Gastroesophageal sphincter (tissue), 4 donors: ENCODE results near the gene RTN1. TPM values are rescaled to one million over a fixed set of nuclear protein-coding genes. Genes with fewer than 3 reads are reported as not detected.

ENCODE experiments used
- ATAC-seq: fragments of 150-250 bp; one replicate; pipeline ENCODE4 v1.9.1; 2016; ENCODE audit warnings: mild to moderate bottlenecking, moderate library complexity
- H3K27ac ChIP-seq, 4 donors: fragments of 200-600 bp; sonication (generic) in 3 of 4; 1 replicate in 3 of 4; 2 replicates in 1 of 4; pipeline ENCODE4 v1.5.1; 2016 to 2019
- H3K27me3 ChIP-seq: fragments of 200-600 bp; sonication (generic); one replicate; pipeline ENCODE4 v1.5.1; 2019
- H3K36me3 ChIP-seq, 2 donors: fragments of 200-600 bp; sonication (generic); one replicate each; pipeline ENCODE4 v1.5.1; 2019; ENCODE audit warnings: control low read depth in 1 of 2
- H3K4me1 ChIP-seq, 3 donors: fragments of 200-600 bp; sonication (generic); 1 replicate in 2 of 3; 2 replicates in 1 of 3; pipeline ENCODE4 v1.5.1; 2016 to 2019; ENCODE audit warnings: control low read depth in 2 of 3
- H3K4me3 ChIP-seq, 2 donors: fragments of 200-600 bp; sonication (generic); one replicate each; pipeline ENCODE4 v1.5.1; 2019; ENCODE audit warnings: mild to moderate bottlenecking in 1 of 2, moderate library complexity in 1 of 2
- H3K9me3 ChIP-seq, 3 donors: fragments of 200-600 bp; sonication (generic); one replicate each; pipeline ENCODE4 v1.5.1; 2017 to 2019; ENCODE audit warnings: control low read depth in 2 of 3
- EP300 ChIP-seq: sonication (generic); formaldehyde crosslinking; IDR thresholded peaks from one replicate; pipeline ENCODE4 v1.6.1; 2017; ENCODE audit warnings: antibody characterized with exemption, mild to moderate bottlenecking
- POLR2A ChIP-seq, 2 donors: fragments of 450-650 bp; IDR thresholded peaks; one replicate each; pipeline ENCODE4 v1.6.1; 2017; ENCODE audit warnings: antibody characterized with exemption in 2 of 2, mild to moderate bottlenecking in 2 of 2, moderate library complexity in 1 of 2
- POLR2AphosphoS5 ChIP-seq: sonication (generic); formaldehyde crosslinking; IDR thresholded peaks from one replicate; pipeline ENCODE4 v1.6.1; 2017; ENCODE audit warnings: antibody characterized with exemption
- WGBS, 2 donors: methylation state at CpG; one replicate each; pipeline ENCODE4 v1.1.5; 2018; ENCODE audit warnings: low coverage in 1 of 2; 5-methylcytosine and 5-hydroxymethylcytosine counted together
- total RNA-seq, 4 donors: library from RNA; depleted of rRNA; stranded (reverse); fragments of >200 nt; gene quantifications; one replicate each; pipeline ENCODE4 v1.1.0, GENCODE V29; 2016
- TF ChIP-seq, protein P1 (sequence below), 4 experiments: fragments of 200-600 bp in 2 of 4; fragments of 450-650 bp in 2 of 4; sonication (generic) in 1 of 4; IDR thresholded peaks; one replicate each; pipeline ENCODE4 v1.5.1; 2017 to 2019; ENCODE audit warnings: antibody characterized with exemption in 4 of 4, mild to moderate bottlenecking in 2 of 4, moderate library complexity in 2 of 4

The RTN1 gene
- total RNA-seq, 4 donors from 2014 or later: 1.4 to 6.9 (median 6.5) TPM

DNA sequence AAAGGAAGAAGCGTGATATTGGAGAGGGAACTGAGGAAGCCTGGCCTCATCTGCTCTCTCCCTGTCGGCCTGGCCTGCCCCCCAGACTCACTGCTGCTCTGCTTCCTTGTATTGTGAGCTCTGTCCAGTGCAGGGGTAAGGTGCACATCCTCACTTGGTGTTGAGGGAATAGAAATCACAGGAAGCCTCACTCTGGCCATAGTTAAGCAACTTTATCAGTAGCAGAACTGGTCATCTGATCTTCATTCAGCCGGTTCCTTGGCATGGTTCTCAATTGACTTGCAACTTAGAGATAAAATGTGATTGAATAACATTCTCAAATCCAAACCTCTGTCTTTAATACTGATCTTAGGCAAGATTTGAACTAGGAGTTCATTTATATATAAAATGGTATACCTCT, 282.5 kb downstream of the RTN1 start:
- H3K4me1 ChIP-seq: no peaks in the 10 kb centered on the region
- H3K36me3 ChIP-seq: no peaks in the 10 kb centered on the region
- WGBS, 2 donors: 75 to 83% methylated on average over 3 of the region's 3 CpGs
- TF ChIP-seq EP300: no peak
- no peak for TF ChIP-seq POLR2AphosphoS5
- TF ChIP-seq, protein P1, sequence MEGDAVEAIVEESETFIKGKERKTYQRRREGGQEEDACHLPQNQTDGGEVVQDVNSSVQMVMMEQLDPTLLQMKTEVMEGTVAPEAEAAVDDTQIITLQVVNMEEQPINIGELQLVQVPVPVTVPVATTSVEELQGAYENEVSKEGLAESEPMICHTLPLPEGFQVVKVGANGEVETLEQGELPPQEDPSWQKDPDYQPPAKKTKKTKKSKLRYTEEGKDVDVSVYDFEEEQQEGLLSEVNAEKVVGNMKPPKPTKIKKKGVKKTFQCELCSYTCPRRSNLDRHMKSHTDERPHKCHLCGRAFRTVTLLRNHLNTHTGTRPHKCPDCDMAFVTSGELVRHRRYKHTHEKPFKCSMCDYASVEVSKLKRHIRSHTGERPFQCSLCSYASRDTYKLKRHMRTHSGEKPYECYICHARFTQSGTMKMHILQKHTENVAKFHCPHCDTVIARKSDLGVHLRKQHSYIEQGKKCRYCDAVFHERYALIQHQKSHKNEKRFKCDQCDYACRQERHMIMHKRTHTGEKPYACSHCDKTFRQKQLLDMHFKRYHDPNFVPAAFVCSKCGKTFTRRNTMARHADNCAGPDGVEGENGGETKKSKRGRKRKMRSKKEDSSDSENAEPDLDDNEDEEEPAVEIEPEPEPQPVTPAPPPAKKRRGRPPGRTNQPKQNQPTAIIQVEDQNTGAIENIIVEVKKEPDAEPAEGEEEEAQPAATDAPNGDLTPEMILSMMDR (IDR thresholded peaks at IDR 0.05): no peak
- no peak for TF ChIP-seq POLR2A (IDR thresholded peaks at IDR 0.05)
- peaks cover 0 to 11% (median 0%) of the 10 kb centered on the region in 3 donors for H3K9me3 ChIP-seq
- H3K27ac ChIP-seq: no peak overlapping the region
- no peak for ATAC-seq
- H3K27me3 ChIP-seq: no peaks in the 10 kb centered on the region
- no peak overlapping the region for H3K4me3 ChIP-seq

GRCh38 chr14:59585891-59586554, 284.6 kb downstream of the RTN1 start:
- no peaks in the 10 kb centered on the region for H3K4me1 ChIP-seq
- H3K27me3 ChIP-seq: no peaks in the 10 kb centered on the region
- TF ChIP-seq EP300: no peak
- TF ChIP-seq POLR2A (IDR thresholded peaks at IDR 0.05): no peak
- TF ChIP-seq POLR2AphosphoS5: no peak
- TF ChIP-seq, protein P1 (IDR thresholded peaks at IDR 0.05): no peak
- H3K4me3 ChIP-seq: no peak overlapping the region
- 79 to 83% methylated on average over 7 to 8 of the region's 10 CpGs for WGBS, 2 donors
- H3K9me3 ChIP-seq: no peaks in the 10 kb centered on the region
- no peaks in the 10 kb centered on the region for H3K36me3 ChIP-seq
- no peak overlapping the region for H3K27ac ChIP-seq
- ATAC-seq: no peak

- Histone ChIP-seq H3K4me3 (no peak overlapping the region), H3K36me3 (no peaks in the 10 kb centered on the region)
- no peak for ATAC-seq
Measured at GRCh38 chr14:59583755-59584154, 286.8 kb downstream of the RTN1 start.

GRCh38 chr14:59582845-59583509, 287.6 kb downstream of the RTN1 start:
- ATAC-seq: no peak
- H3K4me1 ChIP-seq: no peaks in the 10 kb centered on the region
- peaks cover 13% of the 10 kb centered on the region for H3K27me3 ChIP-seq
- TF ChIP-seq POLR2AphosphoS5 (no peak), EP300 (no peak)
- H3K4me3 ChIP-seq: no peak overlapping the region
- H3K27ac ChIP-seq: no peak overlapping the region
- no peaks in the 10 kb centered on the region for H3K36me3 ChIP-seq
- 76 to 100% methylated on average over 1 to 16 of the region's 23 CpGs for WGBS, 2 donors
- H3K9me3 ChIP-seq: no peaks in the 10 kb centered on the region

More at GRCh38 chr14:59583755-59584154, 286.8 kb downstream of the RTN1 start:
- H3K27ac ChIP-seq: no peak overlapping the region
- H3K27me3 ChIP-seq: peaks cover 11% of the 10 kb centered on the region
- H3K4me1 ChIP-seq: no peaks in the 10 kb centered on the region
- no peak for TF ChIP-seq POLR2AphosphoS5
- 18 to 33% methylated on average over 1 to 2 of the region's 2 CpGs for WGBS, 2 donors
- no peaks in the 10 kb centered on the region for H3K9me3 ChIP-seq

DNA sequence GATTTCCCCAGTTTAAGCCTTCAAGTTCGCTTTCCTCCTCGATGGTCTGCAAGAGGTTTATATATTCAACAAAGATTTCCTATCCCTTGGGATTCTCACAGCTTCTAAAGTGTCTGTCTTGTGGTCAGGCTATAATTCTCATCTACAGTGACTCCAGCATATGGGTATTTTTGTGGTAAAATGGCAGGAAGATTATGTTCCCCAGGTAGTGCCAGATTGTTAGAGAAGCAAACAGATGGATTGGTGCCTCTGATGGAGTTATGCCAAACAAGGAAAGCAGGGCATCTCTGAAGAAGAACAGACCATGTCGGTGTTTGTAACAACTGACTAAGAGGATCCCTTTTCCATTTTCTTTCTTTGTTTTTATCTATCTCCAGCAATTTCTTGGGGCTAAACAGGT, 288.4 kb downstream of the RTN1 start:
- Histone ChIP-seq H3K4me1 (peaks cover 0 to under 1% (median 0%) of the 10 kb centered on the region in 3 donors), H3K4me3 (no peak overlapping the region), H3K27me3 (peaks cover 15% of the 10 kb centered on the region), H3K27ac (no peak overlapping the region), H3K36me3 (no peaks in the 10 kb centered on the region), H3K9me3 (no peaks in the 10 kb centered on the region)
- WGBS, 2 donors: 89 to 100% methylated on average over 1 to 3 of the region's 3 CpGs
- no peak for ATAC-seq
- TF ChIP-seq, protein P1 (IDR thresholded peaks at IDR 0.05): no peak
- no peak for TF ChIP-seq POLR2AphosphoS5
- no peak for TF ChIP-seq POLR2A (IDR thresholded peaks at IDR 0.05)
- no peak for TF ChIP-seq EP300

DNA sequence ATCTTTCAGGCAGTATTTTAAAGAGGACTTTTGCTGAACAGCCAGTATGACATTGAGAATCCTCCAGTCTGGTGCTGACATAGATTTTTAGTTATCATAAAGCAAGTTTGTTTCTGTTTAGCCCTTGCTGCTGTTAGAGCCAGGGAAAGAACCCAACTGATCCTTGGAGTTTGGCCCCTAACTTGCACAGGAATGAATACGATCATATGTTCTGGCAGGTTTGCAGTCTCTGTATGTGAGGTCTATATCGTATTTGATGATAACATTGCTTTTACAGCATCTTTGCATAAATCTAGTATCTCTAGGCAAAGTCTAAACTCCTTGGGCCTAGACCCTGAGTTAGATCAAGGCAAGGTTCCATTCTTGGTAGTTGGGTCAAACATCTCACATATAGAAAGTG, 289.7 kb downstream of the RTN1 start:
- 51 to 82% methylated on average over 1 to 2 of the region's 2 CpGs for WGBS, 2 donors
- H3K4me1 ChIP-seq: peaks cover 0 to 11% (median 4%) of the 10 kb centered on the region in 3 donors
- H3K27ac ChIP-seq: no peak overlapping the region
- no peak overlapping the region for H3K4me3 ChIP-seq
- H3K36me3 ChIP-seq: no peaks in the 10 kb centered on the region
- no peaks in the 10 kb centered on the region for H3K9me3 ChIP-seq
- TF ChIP-seq EP300: no peak
- ATAC-seq: no peak
- H3K27me3 ChIP-seq: peaks cover 26% of the 10 kb centered on the region
